H1 (cell line): ENCODE results near the gene UBASH3B.

ENCODE experiments used
- ATF2 ChIP-seq: IDR thresholded peaks from 2 replicates; pipeline ENCODE4 v1.6.1; 2012; ENCODE audit warnings: low read length, inconsistent platforms
- BRCA1 ChIP-seq: IDR thresholded peaks from 2 replicates; pipeline ENCODE4 v1.6.1; 2012; ENCODE audit warnings: low read depth, low read length, improper control_type of control experiment
- E2F6 ChIP-seq: IDR thresholded peaks from 2 replicates; pipeline ENCODE4 v1.6.1; 2012; ENCODE audit warnings: inconsistent platforms
- KDM1A ChIP-seq: fragments of 200-600, 300-600 bp; sonication (generic); IDR thresholded peaks from 2 replicates; pipeline ENCODE4 v1.7.1; 2016; ENCODE audit warnings: mild to moderate bottlenecking, low read length, borderline replicate concordance
- POLR2A ChIP-seq, 2 experiments: IDR thresholded peaks; 1 replicate in 1 of 2; 2 replicates in 1 of 2; pipeline ENCODE4 v1.6.1; 2011; ENCODE audit warnings: low read depth in 2 of 2, low read length in 2 of 2, mild to moderate bottlenecking in 2 of 2; ENCODE audit errors: control extremely low read depth in 1 of 2
- RXRA ChIP-seq: IDR thresholded peaks from 2 replicates; pipeline ENCODE4 v1.6.1; 2011; ENCODE audit warnings: low read depth, mild to moderate bottlenecking, low read length, moderate library complexity; ENCODE audit not compliant: insufficient read depth
- SIX5 ChIP-seq: IDR thresholded peaks from 2 replicates; pipeline ENCODE4 v1.6.1; 2011; ENCODE audit warnings: mild to moderate bottlenecking, low read depth, low read length
- SP2 ChIP-seq: IDR thresholded peaks from 2 replicates; pipeline ENCODE4 v1.6.1; 2012; ENCODE audit warnings: mild to moderate bottlenecking, low read length, inconsistent platforms
- TAF1 ChIP-seq: IDR thresholded peaks from 2 replicates; pipeline ENCODE4 v1.6.1; 2011; ENCODE audit warnings: mild to moderate bottlenecking, low read depth, low read length
- YY1 ChIP-seq: IDR thresholded peaks from 2 replicates; pipeline ENCODE4 v1.6.1; 2011; ENCODE audit warnings: low read depth, mild to moderate bottlenecking, low read length
- TF ChIP-seq, protein P1 (sequence below), 3 experiments: IDR thresholded peaks; 1 replicate in 2 of 3; 2 replicates in 1 of 3; pipeline versions ENCODE4 v1.5.1 to v1.6.1; 2011; ENCODE audit warnings: low read length in 3 of 3, mild to moderate bottlenecking in 3 of 3, inconsistent platforms in 2 of 3, low read depth in 1 of 3, moderate library complexity in 1 of 3; ENCODE audit not compliant: insufficient read depth in 1 of 3; ENCODE audit errors: control extremely low read depth in 1 of 3

DNA sequence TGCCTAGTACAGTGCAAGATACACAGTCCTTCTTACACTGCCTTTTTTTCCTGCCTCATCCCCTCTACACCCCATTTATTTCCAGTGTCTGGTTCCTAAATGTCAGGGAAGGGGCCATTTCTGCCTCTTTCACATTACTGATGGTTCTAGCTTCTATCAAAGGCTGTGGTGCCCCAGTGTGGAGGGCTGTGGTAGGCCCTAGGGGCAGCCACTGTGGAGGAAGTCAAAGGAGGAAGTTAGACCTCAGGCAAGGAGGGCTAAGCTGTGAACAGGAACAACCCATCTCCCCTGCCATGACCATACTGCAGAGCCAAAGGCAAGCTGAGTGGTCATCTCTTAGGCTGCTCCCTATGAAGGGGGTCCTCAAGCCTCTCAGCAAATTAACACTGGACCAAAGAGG lies 100.9 kb downstream of the UBASH3B start:
- TF ChIP-seq TAF1 (no peak), KDM1A (no peak), RXRA (no peak), SIX5 (no peak), SP2 (no peak), ATF2 (no peak), YY1 (no peak), E2F6 (no peak), BRCA1 (no peak), POLR2A (IDR thresholded peaks at IDR 0.05; ENCODE audit: control extremely low read depth in 1 of 2, low read depth in 2 of 2, low read length in 2 of 2) (no peak)
- TF ChIP-seq, protein P1, sequence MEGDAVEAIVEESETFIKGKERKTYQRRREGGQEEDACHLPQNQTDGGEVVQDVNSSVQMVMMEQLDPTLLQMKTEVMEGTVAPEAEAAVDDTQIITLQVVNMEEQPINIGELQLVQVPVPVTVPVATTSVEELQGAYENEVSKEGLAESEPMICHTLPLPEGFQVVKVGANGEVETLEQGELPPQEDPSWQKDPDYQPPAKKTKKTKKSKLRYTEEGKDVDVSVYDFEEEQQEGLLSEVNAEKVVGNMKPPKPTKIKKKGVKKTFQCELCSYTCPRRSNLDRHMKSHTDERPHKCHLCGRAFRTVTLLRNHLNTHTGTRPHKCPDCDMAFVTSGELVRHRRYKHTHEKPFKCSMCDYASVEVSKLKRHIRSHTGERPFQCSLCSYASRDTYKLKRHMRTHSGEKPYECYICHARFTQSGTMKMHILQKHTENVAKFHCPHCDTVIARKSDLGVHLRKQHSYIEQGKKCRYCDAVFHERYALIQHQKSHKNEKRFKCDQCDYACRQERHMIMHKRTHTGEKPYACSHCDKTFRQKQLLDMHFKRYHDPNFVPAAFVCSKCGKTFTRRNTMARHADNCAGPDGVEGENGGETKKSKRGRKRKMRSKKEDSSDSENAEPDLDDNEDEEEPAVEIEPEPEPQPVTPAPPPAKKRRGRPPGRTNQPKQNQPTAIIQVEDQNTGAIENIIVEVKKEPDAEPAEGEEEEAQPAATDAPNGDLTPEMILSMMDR (IDR thresholded peaks at IDR 0.05; ENCODE audit: control extremely low read depth in 1 of 3, insufficient read depth in 1 of 3, low read depth in 1 of 3, low read length in 3 of 3): peak in 1 of 3 experiments; percentile 12; a peak in 1 of 4 replicates
